RPMI8226 (cell line): Measurements from ENCODE around the gene ARHGAP8.
"Not testable (repeated sequence)": the region's sequence is repeated elsewhere in the genome, so short reads cannot be mapped to it uniquely, and the experiment has no call there.

Experiments used
- DNase-seq: peaks from one replicate; pipeline ENCODE4 v3.0.0-alpha.2; 2015

Gene ARHGAP8

GRCh38 chr22:44776605-44777363, 24.4 kb downstream of the ARHGAP8 start:
- no peak for DNase-seq

- DNase-seq: peak; percentile 46
Measured at GRCh38 chr22:44777364-44777755, 25.0 kb downstream of the ARHGAP8 start.

- no peak for DNase-seq
Measured at GRCh38 chr22:44780876-44781449, 28.6 kb downstream of the ARHGAP8 start.

- no peak for DNase-seq
Measured at GRCh38 chr22:44782363-44782963, 30.1 kb downstream of the ARHGAP8 start.

GRCh38 chr22:44783091-44783490, 30.7 kb downstream of the ARHGAP8 start:
- no peak for DNase-seq

GRCh38 chr22:44783581-44783980, 31.2 kb downstream of the ARHGAP8 start:
- no peak for DNase-seq

- DNase-seq: no peak
Measured at GRCh38 chr22:44786136-44786535, 33.8 kb downstream of the ARHGAP8 start.

- DNase-seq: no peak
Measured at GRCh38 chr22:44786610-44787009, 34.2 kb downstream of the ARHGAP8 start.

- DNase-seq: no peak
Measured at GRCh38 chr22:44787832-44788231, 35.5 kb downstream of the ARHGAP8 start.

GRCh38 chr22:44793106-44793505, 40.7 kb downstream of the ARHGAP8 start:
- DNase-seq: no peak

GRCh38 chr22:44793506-44794172, 41.3 kb downstream of the ARHGAP8 start:
- DNase-seq: no peak

GRCh38 chr22:44795701-44796630, 43.6 kb downstream of the ARHGAP8 start:
- no peak for DNase-seq

- DNase-seq: no peak
Measured at GRCh38 chr22:44797181-44797725, 44.9 kb downstream of the ARHGAP8 start.

GRCh38 chr22:44799077-44799945, 46.9 kb downstream of the ARHGAP8 start:
- DNase-seq: no peak

- not testable (repeated sequence) for DNase-seq
Measured at GRCh38 chr22:44799946-44800634, 47.7 kb downstream of the ARHGAP8 start.

GRCh38 chr22:44801476-44801875, 49.1 kb downstream of the ARHGAP8 start:
- DNase-seq: peak; percentile 49

- DNase-seq: no peak
Measured at GRCh38 chr22:44802071-44802700, 49.8 kb downstream of the ARHGAP8 start.

GRCh38 chr22:44802956-44803355, 50.6 kb downstream of the ARHGAP8 start:
- no peak for DNase-seq

- DNase-seq: no peak
Measured at GRCh38 chr22:44804327-44804726, 52.0 kb downstream of the ARHGAP8 start.

- no peak for DNase-seq
Measured at GRCh38 chr22:44805711-44806110, 53.3 kb downstream of the ARHGAP8 start.
